MV-4-11 (cell line): ENCODE data around the gene RPF1.
"Not testable (repeated sequence)": the region's sequence is repeated elsewhere in the genome, so short reads cannot be mapped to it uniquely, and the experiment has no call there.

Experiments
- DNase-seq: peaks from one replicate; lab custom pipeline; 2025; lab: John Stamatoyannopoulos, UW

RPF1 gene, protein sequence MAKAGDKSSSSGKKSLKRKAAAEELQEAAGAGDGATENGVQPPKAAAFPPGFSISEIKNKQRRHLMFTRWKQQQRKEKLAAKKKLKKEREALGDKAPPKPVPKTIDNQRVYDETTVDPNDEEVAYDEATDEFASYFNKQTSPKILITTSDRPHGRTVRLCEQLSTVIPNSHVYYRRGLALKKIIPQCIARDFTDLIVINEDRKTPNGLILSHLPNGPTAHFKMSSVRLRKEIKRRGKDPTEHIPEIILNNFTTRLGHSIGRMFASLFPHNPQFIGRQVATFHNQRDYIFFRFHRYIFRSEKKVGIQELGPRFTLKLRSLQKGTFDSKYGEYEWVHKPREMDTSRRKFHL

DNA sequence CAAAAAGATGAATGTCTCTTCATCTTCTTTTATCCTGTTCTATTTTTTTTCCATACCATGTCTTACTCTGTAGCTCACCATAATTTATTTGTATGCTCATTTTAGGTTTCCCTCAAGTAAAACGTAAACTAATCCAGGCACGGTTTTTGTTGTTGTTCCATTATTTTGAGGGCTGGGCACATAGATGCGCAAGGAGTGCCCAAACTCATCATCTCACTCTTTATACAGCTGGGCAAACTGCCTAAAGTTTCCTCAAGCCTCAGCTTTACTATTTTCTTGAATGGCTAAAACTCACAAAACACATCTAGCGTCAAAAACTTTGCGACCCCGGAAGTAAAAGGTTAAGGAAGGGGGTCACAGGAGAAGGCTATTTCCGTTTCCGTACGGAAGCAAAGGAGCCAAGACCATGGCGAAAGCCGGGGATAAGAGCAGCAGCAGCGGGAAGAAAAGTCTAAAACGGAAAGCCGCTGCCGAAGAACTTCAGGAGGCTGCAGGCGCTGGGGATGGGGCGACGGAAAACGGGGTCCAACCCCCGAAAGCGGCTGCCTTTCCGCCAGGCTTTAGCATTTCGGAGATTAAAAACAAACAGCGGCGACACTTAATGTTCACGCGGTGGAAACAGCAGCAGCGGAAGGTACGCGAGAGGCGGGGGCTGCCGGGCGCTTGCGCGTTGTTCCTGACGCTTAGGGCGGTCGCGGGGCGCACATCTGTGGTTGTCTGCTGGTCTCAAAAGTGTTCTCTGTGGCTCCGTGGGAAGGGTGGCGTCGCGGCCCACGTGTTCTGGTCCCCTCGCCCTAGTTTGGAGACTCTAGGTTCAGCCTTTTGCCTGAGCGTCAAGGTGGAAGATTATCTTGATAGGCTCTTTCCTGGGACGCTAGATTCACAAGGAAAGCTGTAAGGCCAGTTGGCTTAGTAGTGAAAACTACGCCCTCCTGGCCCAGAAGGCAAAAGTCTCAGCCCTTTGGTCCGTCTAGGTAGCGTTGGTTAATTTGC is at the start of gene RPF1:
Gene RPF1, plus strand, starts transcription at position 391 of the 993 bp plus-strand sequence. Its CDS starts 16 bp downstream, at position 407.
- DNase-seq, result peak; percentile 81

DNA sequence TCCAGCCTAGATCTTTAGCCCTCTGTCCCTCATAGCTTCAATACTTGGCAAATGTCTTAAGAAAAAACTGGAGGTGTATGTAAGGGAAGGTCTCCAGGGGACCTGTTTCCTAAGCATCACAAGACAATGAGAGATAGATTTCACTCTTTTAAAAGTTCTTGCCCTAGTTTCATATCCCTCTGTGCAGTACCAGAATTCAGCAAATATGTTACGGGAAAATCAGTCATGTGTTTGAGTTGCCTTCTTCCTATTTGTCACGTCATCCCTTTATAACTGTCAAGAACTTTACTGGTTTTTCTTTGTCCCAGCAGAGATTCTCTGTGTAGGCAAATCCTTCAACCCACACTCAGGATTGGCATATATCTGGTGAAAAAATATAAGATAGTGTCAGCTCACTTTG is 48.5 kb upstream of the RPF1 start:
- peak; percentile 20 for DNase-seq

DNA sequence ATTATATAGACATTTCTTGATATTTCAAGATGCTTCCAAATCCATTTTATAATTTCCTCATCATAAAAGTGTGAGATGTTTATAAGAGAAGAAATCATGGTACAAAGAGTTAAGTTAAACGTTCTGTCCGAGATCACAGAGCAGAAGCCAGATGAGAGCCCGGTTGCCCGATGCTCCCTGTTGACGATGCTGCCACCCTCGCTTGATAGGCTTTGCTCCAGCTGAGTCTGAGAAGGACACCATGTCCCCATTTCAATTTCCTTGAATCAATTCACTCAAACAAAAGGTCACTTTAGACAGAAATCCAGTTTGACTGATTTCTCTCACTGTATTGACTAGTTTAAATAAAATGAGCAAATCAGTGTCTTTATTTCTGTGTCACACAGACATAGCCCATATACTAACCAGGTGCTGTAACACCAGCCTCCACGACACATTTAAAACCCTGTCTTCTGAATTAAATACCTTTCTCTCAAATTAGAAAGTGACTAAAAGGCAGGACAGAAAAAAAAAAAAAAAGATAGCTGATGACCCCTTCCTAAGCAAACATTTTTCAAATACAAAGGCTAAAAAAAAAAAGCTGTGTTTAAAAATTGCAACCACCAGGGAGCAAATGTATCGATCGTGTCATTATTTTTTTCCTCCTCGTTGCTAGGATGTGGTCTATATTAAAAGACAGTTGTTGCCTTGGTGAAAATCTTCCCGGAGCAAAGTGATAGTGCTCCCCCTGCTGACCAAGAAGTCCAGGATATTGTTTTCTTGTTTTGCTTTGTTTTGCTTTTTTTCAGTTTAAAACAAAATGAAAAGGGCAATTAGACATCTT is 45.6 kb upstream of the RPF1 start:
- DNase-seq, result peak; percentile 80

DNA sequence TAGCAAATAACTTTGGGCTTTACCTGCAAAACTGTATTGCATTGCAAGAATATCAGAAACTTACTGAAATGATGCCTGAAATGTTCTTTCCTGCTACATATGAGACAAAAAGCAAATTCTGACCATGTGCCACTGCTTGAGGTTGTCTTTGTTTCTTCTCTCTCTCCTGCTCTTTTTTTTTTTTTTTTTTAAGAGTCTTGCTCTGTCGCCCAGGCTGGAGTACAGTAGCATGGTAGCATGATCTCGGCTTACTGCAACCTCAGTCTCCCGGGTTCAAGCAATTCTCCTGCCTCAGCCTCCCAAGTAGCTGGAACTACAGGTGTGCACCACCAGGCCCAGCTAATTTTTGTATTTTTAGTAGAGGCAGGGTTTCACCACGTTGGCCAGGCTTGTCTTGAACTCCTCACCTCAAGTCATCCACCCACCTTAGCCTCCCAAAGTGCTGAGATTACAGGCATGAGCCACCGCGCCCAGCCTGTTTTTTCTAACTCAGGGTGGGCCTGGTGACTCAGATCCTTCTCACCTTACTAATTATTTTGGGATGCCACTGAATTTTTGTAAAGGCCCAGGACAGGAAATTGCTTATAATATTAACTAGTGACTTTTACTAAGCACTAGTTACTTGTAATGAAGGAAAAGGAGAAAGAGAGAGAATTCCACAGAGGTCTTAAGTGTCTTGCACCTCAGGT is 44.8 kb upstream of the RPF1 start:
- DNase-seq, result no peak

DNA sequence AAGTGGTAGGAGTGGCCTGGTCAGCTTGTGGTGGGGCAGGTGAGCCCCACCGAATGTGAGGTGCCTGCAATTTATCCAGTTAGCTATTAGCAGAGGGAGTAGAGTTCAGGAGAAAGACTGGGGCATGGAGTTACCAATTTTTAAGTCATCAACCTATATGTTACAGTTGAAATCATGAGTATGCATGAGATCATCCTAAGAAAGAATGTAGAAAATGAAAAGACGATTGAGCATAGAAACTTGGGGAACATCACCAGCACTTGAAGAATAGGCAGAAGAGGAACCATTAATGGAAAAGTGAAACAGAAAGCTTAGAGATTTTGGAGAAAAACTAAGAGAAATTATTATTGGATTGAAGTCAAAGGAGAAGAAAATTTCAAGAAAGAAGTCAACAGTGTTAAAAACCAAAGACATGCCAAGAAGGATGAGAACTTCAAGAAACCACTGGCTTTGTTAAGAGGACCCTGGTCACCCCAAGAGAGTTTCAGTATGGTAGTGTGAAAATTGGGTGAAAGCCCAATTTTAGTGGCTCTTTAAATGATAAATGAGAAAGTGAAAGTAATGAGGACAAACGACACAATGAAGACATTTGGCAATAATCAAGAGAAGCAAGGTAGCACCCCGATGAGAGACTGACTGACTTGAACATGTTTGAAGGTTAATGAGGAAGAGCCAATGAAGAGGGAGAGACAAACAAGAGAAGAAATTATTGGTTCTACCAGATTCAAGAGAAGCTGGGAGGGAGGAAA is 44.1 kb upstream of the RPF1 start:
- DNase-seq, result peak; percentile 24

DNA sequence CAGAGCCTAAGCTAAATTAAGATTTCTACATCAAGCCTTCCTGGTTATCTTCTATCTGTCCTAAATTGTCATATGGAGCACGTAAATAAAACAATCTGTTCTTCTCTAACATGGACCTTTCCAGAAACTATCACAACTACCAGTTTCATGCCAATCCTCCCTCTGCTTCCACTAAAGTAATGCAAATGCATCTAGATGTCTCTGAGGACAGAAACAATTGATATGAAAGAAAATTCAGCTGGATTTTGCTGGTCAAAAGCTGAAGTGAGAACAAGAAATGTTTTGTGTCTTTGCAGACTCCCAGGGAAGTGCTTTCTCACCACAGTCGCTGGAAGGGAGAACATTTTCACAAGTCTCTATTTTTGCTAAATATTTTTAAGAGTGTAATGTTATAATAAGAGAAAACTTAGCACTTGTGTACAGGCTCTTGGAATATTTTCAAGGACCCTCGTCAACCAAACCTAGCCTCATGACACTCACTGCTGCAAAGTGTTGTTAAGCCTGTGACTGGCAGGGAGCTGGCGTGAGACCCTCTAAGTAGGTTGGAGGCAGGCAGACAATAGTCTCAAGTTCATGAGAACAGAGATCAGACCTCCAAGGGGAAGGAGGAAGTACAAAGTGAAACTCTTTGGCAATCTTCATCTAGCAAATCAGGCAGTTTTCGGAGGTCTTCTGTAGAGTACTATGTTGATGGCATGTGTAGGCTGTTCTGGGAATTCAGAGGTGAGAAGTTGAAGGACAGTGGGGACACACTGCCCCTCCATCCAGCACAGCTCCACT is 42.0 kb upstream of the RPF1 start:
- peak; percentile 83 for DNase-seq

DNA sequence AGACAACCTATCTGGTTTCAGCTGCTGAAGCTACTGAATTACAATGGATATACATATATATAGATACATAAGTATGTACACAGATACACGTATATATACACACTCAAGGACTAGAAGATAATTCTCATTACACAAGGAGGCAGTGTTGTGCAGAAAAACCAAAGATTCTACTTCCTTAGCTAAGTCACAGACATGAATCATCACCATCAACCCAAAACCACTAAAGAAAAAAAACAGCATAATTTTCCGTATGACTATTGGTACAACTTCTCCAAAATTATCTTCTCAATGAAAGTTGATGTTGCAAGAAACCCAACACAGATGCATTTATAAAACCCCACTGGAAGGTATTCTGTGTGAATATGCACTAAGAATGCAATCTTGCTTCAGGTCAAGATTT is 36.8 kb upstream of the RPF1 start:
- peak; percentile 100 for DNase-seq

DNA sequence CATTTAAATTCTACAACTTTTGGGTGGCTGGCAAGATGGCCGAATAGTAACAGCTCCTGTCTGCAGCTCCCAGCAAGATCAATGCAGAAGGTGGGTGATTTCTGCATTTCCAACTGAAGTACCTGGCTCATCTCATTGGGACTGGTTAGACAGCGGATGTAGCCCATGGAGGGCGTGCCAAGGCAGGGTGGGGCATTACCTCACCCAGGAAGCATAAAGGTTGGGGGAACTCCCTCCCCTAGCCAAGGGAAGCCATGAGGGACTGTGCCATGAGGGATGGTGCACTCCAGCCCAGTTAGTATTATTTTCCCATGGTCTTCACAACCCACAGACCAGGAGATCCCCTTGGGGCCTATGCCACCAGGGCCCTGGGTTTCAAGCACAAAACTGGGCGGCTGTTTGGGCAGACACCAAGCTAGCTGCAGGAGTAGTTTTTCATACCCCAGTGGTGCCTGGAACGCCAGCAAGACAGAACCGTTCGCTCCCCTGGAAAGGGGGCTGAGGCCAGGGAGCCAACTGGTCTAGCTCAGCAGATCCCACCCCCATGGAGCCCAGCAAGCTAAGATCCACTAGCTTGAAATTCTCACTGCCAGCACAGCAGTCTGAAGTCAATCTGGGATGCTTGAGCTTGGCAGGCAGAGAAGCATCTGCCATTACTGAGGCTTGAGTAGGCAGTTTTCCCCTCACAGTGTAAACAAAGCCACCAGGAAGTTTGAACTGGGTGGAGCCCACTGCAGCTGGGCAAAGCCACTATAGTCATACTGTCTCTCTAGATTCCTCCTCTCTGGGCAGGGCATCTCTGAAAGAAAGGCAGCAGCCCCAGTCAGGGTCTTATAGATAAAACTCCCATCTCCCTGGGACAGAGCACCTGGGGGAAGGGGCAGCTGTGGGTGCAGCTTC is 36.1 kb upstream of the RPF1 start:
- DNase-seq, result peak; percentile 13

DNA sequence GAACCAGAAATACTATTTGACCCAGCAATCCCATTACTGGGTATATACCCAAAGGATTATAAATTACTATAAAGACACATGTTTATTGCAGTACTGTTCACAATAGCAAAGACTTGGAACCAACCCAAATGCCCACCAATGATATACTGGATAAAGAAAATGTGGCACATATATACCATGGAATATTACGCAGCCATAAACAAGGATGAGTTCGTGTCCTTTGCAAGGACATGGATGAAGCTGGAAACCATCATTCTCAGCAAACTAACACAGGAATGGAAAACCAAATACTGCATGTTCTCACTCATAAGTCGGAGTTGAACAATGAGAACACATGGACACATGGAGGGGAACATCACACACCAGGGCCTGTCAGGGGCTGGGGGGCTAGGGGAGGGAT is 30.4 kb upstream of the RPF1 start:
- DNase-seq, result not testable (repeated sequence)

DNA sequence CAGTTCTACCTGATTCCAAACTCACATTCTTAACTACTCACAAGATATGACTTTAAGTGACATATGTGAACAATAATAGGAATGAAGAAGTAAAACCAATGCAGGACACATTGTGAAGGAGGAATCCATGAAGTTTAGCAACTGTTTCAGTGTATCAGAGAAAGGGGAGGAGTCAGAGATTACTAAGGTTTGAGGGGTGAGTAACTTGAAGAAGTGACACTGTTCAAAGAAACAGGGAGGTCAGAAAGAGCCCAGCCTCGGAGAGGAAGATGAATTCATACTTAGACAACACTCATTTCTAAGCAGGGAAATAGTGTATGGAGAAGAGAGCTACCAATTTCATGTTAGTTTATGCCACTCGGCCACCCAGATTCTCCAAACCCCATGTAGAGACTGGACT is 28.2 kb upstream of the RPF1 start:
- peak; percentile 95 for DNase-seq

DNA sequence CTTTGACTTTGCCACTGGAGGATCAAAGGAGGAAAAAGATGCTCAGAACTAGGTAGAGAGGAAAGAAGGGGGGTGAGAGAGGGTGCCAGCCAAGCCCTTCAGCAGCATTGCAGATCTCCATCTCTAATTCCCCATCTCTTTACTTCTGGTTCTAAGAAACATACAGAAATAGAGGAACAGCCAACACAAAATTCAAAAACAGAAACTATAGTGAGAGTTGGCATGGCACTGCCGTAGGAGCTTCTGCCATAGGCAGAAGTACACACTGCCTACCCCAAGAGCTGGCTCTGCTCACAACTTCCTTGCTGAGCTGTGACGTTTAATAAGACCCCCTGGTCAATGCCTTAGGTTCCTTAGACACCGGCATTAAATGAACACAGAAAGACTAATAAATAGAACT is 26.6 kb upstream of the RPF1 start:
- peak; percentile 49 for DNase-seq

DNA sequence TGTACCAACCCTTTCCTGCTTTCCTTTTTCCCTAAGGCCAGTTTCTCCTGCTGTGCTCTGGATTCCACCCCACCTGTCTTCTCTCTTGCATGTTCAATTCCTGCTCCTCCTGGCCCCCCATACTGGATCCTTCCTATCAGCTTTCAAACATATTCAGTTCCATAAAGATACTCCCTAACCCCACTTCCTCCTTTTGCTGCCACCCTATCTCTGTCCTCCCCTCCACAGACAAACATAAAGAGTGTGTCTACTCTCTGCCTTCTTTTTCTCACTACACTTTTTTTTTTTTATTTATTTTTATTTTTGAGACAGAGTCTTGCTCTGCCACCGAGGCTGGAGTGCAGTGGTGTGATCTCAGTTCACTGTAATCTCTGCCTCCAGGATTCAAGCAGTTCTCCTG is 16.9 kb upstream of the RPF1 start:
- peak; percentile 35 for DNase-seq

DNA sequence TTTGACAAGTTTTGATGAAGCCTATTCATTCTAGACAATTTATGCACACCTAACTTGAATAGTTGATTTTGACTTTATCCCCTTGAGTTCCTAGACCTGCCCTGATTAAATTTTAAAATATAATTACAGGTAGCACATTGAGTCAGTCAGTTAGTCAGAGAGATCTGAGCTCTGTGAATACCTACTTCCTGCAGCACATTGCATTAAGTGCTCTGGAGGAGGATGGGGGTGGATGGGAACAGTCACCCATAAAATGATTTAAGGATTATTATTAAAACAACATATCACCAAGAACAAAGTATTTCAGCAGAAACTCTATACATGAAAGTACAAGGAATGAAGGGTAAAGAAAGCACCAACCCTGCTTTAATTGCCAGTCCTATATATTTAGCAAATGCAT is 11.8 kb upstream of the RPF1 start:
- no peak for DNase-seq

DNA sequence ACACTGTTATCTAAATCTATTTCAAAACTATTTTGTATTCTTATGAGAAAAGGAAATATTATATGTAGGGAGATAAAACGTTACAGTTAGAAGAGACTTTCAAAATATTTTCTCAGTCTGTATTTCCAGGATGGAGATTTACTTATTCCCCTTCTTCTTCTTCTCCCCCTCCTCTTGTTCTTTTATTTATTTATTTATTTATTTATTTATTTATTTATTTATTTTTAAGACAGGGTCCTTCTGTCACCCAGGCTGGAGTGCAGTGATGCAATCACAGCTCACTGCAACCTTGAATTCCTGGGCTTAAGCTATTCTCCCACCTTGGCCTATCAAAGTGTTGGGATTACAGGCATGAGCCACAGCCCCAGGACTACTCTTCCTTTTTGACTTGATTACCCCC is 2.8 kb upstream of the RPF1 start:
- no peak for DNase-seq

DNA sequence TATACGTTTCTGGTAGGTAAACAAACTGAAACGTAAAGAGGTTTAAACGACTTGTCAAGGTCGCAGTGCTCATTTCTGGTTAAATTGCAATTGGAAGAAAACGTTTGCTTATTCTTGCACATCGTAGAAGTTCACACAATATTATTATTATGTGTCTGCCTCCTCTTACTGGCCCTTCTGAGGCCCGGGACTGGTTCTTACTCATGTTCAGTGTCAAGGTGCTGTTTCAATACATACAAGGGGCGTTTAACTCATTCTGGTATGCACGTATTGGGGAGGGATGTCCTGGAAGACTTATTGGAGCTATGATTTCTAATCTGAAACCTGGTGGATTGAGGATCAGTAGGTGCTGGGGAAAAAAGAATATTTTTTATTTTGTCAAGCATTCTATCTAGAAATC is 932 bp downstream of the RPF1 start:
- no peak for DNase-seq

DNA sequence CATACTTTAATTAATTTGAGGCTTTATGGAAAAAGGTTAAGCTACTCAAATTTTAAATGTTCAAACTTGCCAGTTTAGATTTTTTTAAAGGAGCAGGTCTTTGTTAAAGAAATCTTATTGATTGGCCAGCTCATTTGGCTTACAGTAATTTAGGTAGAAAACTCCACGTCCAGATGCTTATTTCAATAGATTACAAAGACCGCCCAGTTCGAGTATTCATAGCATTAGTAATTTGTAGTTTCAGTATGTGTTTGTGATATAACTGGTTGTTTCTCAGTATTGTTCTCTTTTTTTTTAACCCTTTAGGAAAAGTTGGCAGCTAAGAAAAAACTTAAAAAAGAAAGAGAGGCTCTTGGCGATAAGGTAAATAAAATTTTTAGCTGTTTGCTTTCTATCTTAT is 1.6 kb downstream of the RPF1 start:
- no peak for DNase-seq

DNA sequence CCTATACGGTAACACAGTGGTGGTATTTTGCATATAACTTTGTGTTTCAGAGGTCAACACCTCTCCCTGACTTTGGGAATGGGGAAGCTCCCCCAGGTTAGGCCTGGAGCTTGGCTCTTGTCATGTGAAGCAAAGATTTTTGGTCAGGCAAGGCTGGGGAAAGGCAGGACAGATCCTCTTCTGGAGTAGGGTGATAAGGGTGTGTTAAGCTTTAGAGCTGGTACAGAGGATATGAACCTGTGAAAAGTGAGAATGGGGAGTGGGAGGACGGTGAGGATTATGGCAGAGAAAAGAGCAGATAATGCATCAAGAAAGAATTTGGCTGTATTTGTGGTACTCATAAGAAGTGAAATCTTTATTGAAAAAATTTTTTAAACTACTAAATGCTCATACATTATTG is 2.3 kb downstream of the RPF1 start:
- no peak for DNase-seq

DNA sequence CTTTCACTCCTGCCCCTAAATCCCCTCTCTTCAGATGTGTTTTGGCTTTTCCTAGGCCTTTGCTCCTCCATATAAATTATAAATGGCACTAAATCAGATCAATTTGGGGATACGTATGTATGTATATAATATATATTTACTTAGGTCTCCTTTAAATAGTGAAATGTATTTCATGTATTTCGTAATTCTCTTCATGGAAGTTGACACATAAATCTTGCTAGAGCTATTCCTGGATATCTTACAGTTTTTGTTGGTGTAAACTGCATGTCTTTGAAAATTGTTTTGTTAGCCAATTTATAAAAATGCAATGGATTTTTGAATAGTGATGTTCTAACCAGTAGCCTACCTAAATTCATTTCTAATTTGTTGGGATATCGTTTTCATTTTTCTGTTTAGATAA is 9.0 kb downstream of the RPF1 start:
- peak; percentile 50 for DNase-seq

DNA sequence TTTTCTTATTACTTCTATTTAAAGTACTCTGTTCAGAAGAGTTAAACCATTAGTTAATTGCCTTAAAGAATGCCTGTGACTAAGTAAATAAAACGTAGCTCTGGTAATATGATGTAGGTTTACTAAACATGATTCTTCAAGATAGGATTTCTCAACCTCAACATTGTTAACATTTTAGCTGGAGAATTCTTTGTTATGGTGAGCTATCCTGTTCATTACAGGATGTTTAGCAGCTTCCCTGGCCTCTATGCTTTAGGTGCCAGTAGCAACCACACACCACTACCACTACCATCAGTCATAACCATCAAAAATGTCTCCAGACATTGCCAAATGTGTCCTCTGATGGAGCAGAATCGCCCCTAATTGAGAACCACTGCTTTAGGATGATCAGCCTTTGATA is 10.7 kb downstream of the RPF1 start:
- no peak for DNase-seq
